Panc1 (cell line): ENCODE results near the gene FOXK1.

Experiments used
- POLR2AphosphoS5 ChIP-seq: IDR thresholded peaks from 2 replicates; pipeline ENCODE4 v1.6.1; 2012; ENCODE audit warnings: mild to moderate bottlenecking, low read depth, low read length, moderate library complexity
- REST ChIP-seq, 2 experiments: IDR thresholded peaks; 2 replicates each; pipeline ENCODE4 v1.6.1; 2011 to 2012; ENCODE audit warnings: low read depth in 2 of 2, control low read depth in 1 of 2, low read length in 1 of 2, mild to moderate bottlenecking in 1 of 2, moderate library complexity in 1 of 2; ENCODE audit not compliant: insufficient read depth in 1 of 2
- TF ChIP-seq, protein P1 (sequence below): fragments of 450-650 bp; IDR thresholded peaks from 2 replicates; pipeline ENCODE4 v1.5.1; 2017; ENCODE audit warnings: mild to moderate bottlenecking

DNA sequence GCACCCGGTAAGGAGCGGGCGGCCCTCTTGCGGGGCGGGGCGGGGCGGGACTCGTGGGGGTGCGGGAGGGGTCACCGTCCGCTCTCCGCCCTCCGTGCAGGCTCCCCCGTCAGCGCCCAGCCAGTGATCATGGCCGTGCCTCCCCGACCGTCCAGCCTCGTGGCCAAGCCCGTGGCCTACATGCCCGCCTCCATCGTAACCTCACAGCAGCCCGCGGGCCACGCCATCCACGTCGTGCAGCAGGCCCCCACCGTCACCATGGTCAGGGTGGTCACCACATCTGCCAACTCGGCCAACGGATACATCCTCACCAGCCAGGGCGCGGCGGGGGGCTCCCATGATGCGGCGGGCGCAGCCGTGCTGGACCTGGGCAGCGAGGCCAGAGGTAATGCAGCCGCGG, 77.1 kb downstream of the FOXK1 start:
- TF ChIP-seq POLR2AphosphoS5 (no peak), REST (IDR thresholded peaks at IDR 0.05; ENCODE audit: insufficient read depth in 1 of 2, low read depth in 2 of 2, low read length in 1 of 2) (no peak)
- TF ChIP-seq, protein P1, sequence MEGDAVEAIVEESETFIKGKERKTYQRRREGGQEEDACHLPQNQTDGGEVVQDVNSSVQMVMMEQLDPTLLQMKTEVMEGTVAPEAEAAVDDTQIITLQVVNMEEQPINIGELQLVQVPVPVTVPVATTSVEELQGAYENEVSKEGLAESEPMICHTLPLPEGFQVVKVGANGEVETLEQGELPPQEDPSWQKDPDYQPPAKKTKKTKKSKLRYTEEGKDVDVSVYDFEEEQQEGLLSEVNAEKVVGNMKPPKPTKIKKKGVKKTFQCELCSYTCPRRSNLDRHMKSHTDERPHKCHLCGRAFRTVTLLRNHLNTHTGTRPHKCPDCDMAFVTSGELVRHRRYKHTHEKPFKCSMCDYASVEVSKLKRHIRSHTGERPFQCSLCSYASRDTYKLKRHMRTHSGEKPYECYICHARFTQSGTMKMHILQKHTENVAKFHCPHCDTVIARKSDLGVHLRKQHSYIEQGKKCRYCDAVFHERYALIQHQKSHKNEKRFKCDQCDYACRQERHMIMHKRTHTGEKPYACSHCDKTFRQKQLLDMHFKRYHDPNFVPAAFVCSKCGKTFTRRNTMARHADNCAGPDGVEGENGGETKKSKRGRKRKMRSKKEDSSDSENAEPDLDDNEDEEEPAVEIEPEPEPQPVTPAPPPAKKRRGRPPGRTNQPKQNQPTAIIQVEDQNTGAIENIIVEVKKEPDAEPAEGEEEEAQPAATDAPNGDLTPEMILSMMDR = no peak
